ENCODE data around the gene NAB2.
"Not testable (repeated sequence)": the region's sequence is repeated elsewhere in the genome, so short reads cannot be mapped to it uniquely, and the experiment has no call there.

The NAB2 gene

GRCh38 chr12:57116580-57117281 lies 27.8 kb downstream of the NAB2 start:
- DNase-seq = no peak

- DNase-seq = no peak
Observed at GRCh38 chr12:57118711-57119271, 29.9 kb downstream of the NAB2 start.

GRCh38 chr12:57119294-57120085 lies 30.6 kb downstream of the NAB2 start:
- no peak for DNase-seq

GRCh38 chr12:57120718-57121117 lies 31.8 kb downstream of the NAB2 start:
- not testable (repeated sequence) for DNase-seq

GRCh38 chr12:57123813-57124212 lies 34.9 kb downstream of the NAB2 start:
- no peak for DNase-seq

- DNase-seq = peak; percentile 84
Observed at GRCh38 chr12:57124261-57124877, 35.5 kb downstream of the NAB2 start.

GRCh38 chr12:57126061-57126460 lies 37.1 kb downstream of the NAB2 start:
- DNase-seq = no peak

- DNase-seq = no peak
Observed at GRCh38 chr12:57126561-57126960, 37.6 kb downstream of the NAB2 start.

- DNase-seq = peak; percentile 36
Observed at GRCh38 chr12:57127101-57127725, 38.3 kb downstream of the NAB2 start.

GRCh38 chr12:57127726-57128518 lies 39.0 kb downstream of the NAB2 start, which contains the start of gene LRP1:
Gene LRP1, plus strand, starts transcription at chr12:57128483. Its CDS starts 482 bp downstream, at chr12:57128965.
- DNase-seq = peak; percentile 81

GRCh38 chr12:57128519-57129247 lies 39.8 kb downstream of the NAB2 start:
- DNase-seq = no peak

GRCh38 chr12:57129321-57129842 lies 40.5 kb downstream of the NAB2 start:
- no peak for DNase-seq

- no peak for DNase-seq
Observed at GRCh38 chr12:57129889-57130288, 41.0 kb downstream of the NAB2 start.

GRCh38 chr12:57130941-57131340 lies 42.0 kb downstream of the NAB2 start:
- DNase-seq = no peak

GRCh38 chr12:57131896-57132744 lies 43.2 kb downstream of the NAB2 start:
- no peak for DNase-seq

- DNase-seq = no peak
Observed at GRCh38 chr12:57133013-57133569, 44.2 kb downstream of the NAB2 start.

GRCh38 chr12:57133916-57134315 lies 45.0 kb downstream of the NAB2 start:
- no peak for DNase-seq

GRCh38 chr12:57134949-57135348 lies 46.0 kb downstream of the NAB2 start:
- no peak for DNase-seq

GRCh38 chr12:57135527-57136326 lies 46.8 kb downstream of the NAB2 start:
- DNase-seq = no peak
